ENCODE data around the gene ADRM1. TPM values are rescaled to one million over a fixed set of nuclear protein-coding genes. Genes with fewer than 3 reads are reported as not detected.

ADRM1 gene
- total RNA-seq, 1 experiment from 2014 or later: 263 TPM

GRCh38 chr20:62289898-62290297 lies 12.9 kb upstream of the ADRM1 start:
- H3K27ac Mint-ChIP-seq (ENCODE audit: unreplicated experiment): no peak overlapping the region
- H3K36me3 Mint-ChIP-seq (ENCODE audit: insufficient read depth, unreplicated experiment): peaks cover 77% of the 10 kb centered on the region
- no TSS peak for BruUV-seq (replicated peaks)
- CTCF ChIA-PET: no interaction called here
- H3K36me3 ChIP-seq (ENCODE audit: control insufficient read depth, insufficient read depth, low read length): peaks cover 11% of the 10 kb centered on the region
- no peaks in the 10 kb centered on the region for H3K4me1 ChIP-seq
- TF ChIP-seq CTCF (IDR thresholded peaks at IDR 0.05; ENCODE audit: insufficient read depth in 1 of 2, low read depth in 1 of 2, low read length in 1 of 2, severe bottlenecking in 1 of 2, unreplicated experiment in 1 of 2): no peak
- no peak for DNase-seq
- POLR2A ChIA-PET: no interaction called here
- no peaks in the 10 kb centered on the region for H3K27me3 Mint-ChIP-seq (ENCODE audit: insufficient read depth, unreplicated experiment)
- intact Hi-C loops (cut with micrococcal nuclease; ENCODE audit: unreplicated experiment): no loop called here
- no peak overlapping the region for H3K4me3 Mint-ChIP-seq (ENCODE audit: unreplicated experiment)
- H3K4me1 Mint-ChIP-seq (ENCODE audit: low read depth, unreplicated experiment): no peaks in the 10 kb centered on the region
- H3K4me3 ChIP-seq (ENCODE audit: low read depth, low read length): no peak overlapping the region
- no peaks in the 10 kb centered on the region for H3K9me3 ChIP-seq
- H3K9me3 Mint-ChIP-seq (ENCODE audit: unreplicated experiment): no peaks in the 10 kb centered on the region
- no peaks in the 10 kb centered on the region for H3K27me3 ChIP-seq (replicated peaks; ENCODE audit: control insufficient read depth, insufficient read depth, low read length)

- Mint-ChIP-seq H3K4me1 (ENCODE audit: low read depth, unreplicated experiment) (no peaks in the 10 kb centered on the region), H3K9me3 (ENCODE audit: unreplicated experiment) (no peaks in the 10 kb centered on the region), H3K36me3 (ENCODE audit: insufficient read depth, unreplicated experiment) (peaks cover 78% of the 10 kb centered on the region), H3K4me3 (ENCODE audit: unreplicated experiment) (no peak overlapping the region), H3K27me3 (ENCODE audit: insufficient read depth, unreplicated experiment) (no peaks in the 10 kb centered on the region), H3K27ac (ENCODE audit: unreplicated experiment) (peak overlapping the region; percentile 10)
- TF ChIP-seq CTCF (IDR thresholded peaks at IDR 0.05; ENCODE audit: insufficient read depth in 1 of 2, low read depth in 1 of 2, low read length in 1 of 2, severe bottlenecking in 1 of 2, unreplicated experiment in 1 of 2): no peak
- Histone ChIP-seq H3K4me3 (ENCODE audit: low read depth, low read length) (no peak overlapping the region), H3K9me3 (no peaks in the 10 kb centered on the region), H3K4me1 (no peaks in the 10 kb centered on the region), H3K27me3 (replicated peaks; ENCODE audit: control insufficient read depth, insufficient read depth, low read length) (no peaks in the 10 kb centered on the region), H3K36me3 (ENCODE audit: control insufficient read depth, insufficient read depth, low read length) (peaks cover 11% of the 10 kb centered on the region)
- ChIA-PET POLR2A (no interaction called here), CTCF (no interaction called here)
- no TSS peak for BruUV-seq (replicated peaks)
- DNase-seq: no peak
- intact Hi-C loops (cut with micrococcal nuclease; ENCODE audit: unreplicated experiment): no loop called here
Observed at GRCh38 chr20:62291251-62292066, 11.3 kb upstream of the ADRM1 start.

GRCh38 chr20:62292108-62292507 lies 10.7 kb upstream of the ADRM1 start:
- no peak for DNase-seq
- H3K27ac Mint-ChIP-seq (ENCODE audit: unreplicated experiment): no peak overlapping the region
- no peaks in the 10 kb centered on the region for H3K4me1 Mint-ChIP-seq (ENCODE audit: low read depth, unreplicated experiment)
- POLR2A ChIA-PET: no interaction called here
- no peaks in the 10 kb centered on the region for H3K9me3 Mint-ChIP-seq (ENCODE audit: unreplicated experiment)
- no peak overlapping the region for H3K4me3 Mint-ChIP-seq (ENCODE audit: unreplicated experiment)
- H3K27me3 Mint-ChIP-seq (ENCODE audit: insufficient read depth, unreplicated experiment): no peaks in the 10 kb centered on the region
- Histone ChIP-seq H3K27me3 (replicated peaks; ENCODE audit: control insufficient read depth, insufficient read depth, low read length) (no peaks in the 10 kb centered on the region), H3K9me3 (no peaks in the 10 kb centered on the region), H3K36me3 (ENCODE audit: control insufficient read depth, insufficient read depth, low read length) (peaks cover 7% of the 10 kb centered on the region), H3K4me3 (ENCODE audit: low read depth, low read length) (no peak overlapping the region), H3K4me1 (no peaks in the 10 kb centered on the region)
- no peak for TF ChIP-seq CTCF (IDR thresholded peaks at IDR 0.05; ENCODE audit: insufficient read depth in 1 of 2, low read depth in 1 of 2, low read length in 1 of 2, severe bottlenecking in 1 of 2, unreplicated experiment in 1 of 2)
- H3K36me3 Mint-ChIP-seq (ENCODE audit: insufficient read depth, unreplicated experiment): peaks cover 72% of the 10 kb centered on the region
- no TSS peak for BruUV-seq (replicated peaks)
- intact Hi-C loops (cut with micrococcal nuclease; ENCODE audit: unreplicated experiment): no loop called here
- CTCF ChIA-PET: interaction anchor here (0.6 kb wide), 2 partner anchors 228 to 321 kb away, joined by 3 read pairs; no protein-coding TSS in a partner anchor
